GM18507 (cell line): ENCODE measurements around the gene CWC15.
A peak's percentile ranks its signal among the peaks of the same experiment; 100 is the strongest.
"Not testable (repeated sequence)": the region's sequence is repeated elsewhere in the genome, so short reads cannot be mapped to it uniquely, and the experiment has no call there.

ENCODE experiments used
- DNase-seq: peaks from one replicate; pipeline ENCODE4 v3.0.0; 2011; ENCODE audit warnings: low read depth; ENCODE audit not compliant: insufficient read length; ENCODE audit errors: extremely low spot score
- FAIRE-seq: peaks from 2 replicates; lab custom pipeline; 2011; peaks lifted over from hg19 to GRCh38; lab: Jason Lieb, UNC

CWC15 gene

GRCh38 chr11:94973099-94973968 lies at the start of gene CWC15, which contains the start of gene KDM4D:
Gene CWC15, minus strand, starts transcription at chr11:94973556. Its CDS starts 1,371 bp downstream, at chr11:94972185.
Gene KDM4D, plus strand, starts transcription at chr11:94973709. Its CDS starts 23,664 bp downstream, at chr11:94997373.
- peak; percentile 97 for FAIRE-seq

GRCh38 chr11:95021468-95021867 lies 48.1 kb upstream of the CWC15 start:
- FAIRE-seq, DNase-seq: not testable (repeated sequence)

More at GRCh38 chr11:94973099-94973968, at the start of gene CWC15, which contains the start of gene KDM4D:
- DNase-seq = peak; percentile 89

DNA sequence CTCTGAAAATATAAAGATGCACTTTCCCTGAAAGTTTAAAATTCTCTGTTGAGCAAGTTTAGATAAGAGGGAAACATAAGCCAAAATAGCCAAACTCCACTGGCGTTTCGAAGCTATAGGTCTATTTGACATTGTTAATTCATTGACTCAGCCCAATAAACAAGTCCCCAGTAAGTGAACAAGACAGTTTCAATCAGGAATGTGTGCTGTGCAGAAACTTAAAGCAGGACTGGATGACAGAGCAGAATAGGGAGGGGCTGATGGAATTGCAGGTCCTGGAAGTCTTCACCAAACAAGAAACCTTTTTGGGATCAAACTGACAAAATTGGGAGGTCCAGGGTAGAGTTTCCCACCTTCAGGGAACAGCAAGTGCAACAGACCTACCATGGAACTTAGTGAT lies 42.8 kb upstream of the CWC15 start:
- DNase-seq (no peak), FAIRE-seq (no peak)

DNA sequence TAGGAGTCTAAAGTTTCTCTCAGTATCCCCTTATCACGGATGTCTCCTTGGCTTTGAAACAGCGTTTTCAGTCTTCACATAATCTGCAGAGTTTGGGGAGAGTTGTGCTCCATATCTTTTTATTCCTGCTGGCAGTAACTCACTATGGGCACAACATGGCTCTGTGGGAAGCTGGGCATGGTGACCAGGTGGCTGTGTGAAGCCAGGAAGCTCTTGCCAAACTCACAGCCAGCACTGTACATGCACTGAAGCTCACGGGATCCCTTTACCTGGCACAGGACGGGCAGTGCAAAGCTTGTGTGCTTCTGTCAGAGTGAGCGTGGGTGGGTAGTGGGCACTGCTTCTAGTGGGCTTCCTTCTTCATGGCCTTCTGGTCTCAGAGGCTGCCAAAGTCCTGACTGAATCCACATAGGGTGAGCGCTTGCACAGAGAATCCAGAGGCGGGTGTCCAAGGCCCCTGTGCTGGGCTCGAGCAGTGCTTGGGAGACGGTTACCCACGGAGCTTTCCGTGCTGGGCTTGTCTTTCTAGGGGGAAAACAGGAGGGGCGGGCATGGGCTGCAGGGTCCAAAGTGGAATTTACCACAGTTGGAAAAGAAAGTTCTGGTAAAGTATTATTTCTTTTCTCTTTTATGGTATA lies 40.9 kb upstream of the CWC15 start:
- DNase-seq (no peak), FAIRE-seq (no peak)

DNA sequence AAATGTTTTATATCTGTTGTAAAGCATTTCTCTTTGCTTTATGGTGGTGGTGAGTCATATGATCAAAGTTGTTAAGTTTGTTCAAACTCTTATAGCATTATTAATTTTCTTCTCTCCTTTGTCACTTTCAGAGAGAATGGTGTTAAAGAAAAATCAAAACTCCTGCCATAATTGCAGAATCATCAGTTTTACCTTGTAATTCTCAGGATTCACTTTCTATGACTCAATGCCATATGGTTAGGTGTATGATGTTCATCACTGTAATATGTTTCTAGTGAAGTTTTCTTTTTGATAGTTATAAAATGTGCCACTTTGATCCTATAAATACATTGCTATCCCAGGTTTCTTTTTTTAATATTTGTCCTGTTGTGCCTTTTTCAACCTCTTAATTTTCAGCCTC lies 38.0 kb upstream of the CWC15 start:
- DNase-seq (no peak), FAIRE-seq (no peak)

DNA sequence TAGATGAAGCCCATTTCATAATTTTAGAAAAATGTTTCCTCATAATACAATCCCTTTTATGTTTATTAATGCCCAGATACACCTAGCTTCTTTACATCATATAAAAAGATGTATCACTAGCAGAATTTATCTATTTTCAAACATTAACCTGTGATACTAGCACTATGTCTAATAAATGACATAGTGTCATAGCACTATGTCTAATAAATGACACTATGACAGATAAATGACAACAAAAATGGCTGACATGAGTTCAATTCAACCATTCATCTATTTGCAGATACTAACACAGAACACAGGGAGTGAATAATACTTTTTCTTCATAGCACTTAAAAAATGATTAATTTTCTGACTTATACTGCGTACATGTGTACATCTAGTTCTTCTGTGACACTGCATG lies 32.3 kb upstream of the CWC15 start:
- FAIRE-seq = no peak

GRCh38 chr11:95003716-95004115 lies 30.4 kb upstream of the CWC15 start:
- no peak for DNase-seq
- no peak for FAIRE-seq

More for the DNA sequence above, 32.3 kb upstream of the CWC15 start:
- no peak for DNase-seq

DNA sequence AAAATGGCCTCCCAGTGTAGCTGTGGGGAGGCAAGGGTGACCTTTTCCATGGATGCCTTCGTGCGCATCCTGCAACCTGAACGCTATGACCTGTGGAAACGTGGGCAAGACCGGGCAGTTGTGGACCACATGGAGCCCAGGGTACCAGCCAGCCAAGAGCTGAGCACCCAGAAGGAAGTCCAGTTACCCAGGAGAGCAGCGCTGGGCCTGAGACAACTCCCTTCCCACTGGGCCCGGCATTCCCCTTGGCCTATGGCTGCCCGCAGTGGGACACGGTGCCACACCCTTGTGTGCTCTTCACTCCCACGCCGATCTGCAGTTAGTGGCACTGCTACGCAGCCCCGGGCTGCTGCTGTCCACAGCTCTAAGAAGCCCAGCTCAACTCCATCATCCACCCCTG lies 24.9 kb upstream of the CWC15 start:
- no peak for DNase-seq
- FAIRE-seq = no peak

DNA sequence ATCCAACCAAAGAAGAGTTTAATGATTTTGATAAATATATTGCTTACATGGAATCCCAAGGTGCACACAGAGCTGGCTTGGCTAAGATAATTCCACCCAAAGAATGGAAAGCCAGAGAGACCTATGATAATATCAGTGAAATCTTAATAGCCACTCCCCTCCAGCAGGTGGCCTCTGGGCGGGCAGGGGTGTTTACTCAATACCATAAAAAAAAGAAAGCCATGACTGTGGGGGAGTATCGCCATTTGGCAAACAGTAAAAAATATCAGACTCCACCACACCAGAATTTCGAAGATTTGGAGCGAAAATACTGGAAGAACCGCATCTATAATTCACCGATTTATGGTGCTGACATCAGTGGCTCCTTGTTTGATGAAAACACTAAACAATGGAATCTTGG lies 24.1 kb upstream of the CWC15 start:
- FAIRE-seq = no peak

GRCh38 chr11:94993400-94993943 lies 20.1 kb upstream of the CWC15 start:
- FAIRE-seq = no peak
- DNase-seq = no peak

More for the DNA sequence above, 24.1 kb upstream of the CWC15 start:
- no peak for DNase-seq

GRCh38 chr11:94988748-94989147 lies 15.4 kb upstream of the CWC15 start:
- no peak for FAIRE-seq
- DNase-seq = no peak

DNA sequence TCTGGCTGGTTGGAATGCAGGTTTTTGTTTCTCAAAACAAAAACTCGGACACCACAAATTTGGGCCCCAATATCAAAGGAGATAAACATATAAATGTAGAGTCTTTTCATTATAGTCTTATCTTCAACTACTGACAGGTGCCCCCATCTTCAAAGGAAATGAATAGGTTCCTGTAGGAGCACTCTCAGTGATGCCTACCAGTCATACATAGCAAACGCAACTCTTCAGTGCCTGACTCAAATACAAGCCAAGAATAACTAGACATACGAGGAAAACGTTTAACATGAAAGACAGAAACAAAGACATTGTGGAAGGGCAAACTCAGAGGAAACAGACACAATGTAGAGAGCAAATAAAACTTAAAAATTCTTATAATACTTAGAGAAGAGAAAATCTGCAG lies 14.0 kb upstream of the CWC15 start:
- DNase-seq (no peak), FAIRE-seq (no peak)

- DNase-seq (no peak), FAIRE-seq (no peak)
Measured at GRCh38 chr11:94975599-94975998, 2.2 kb upstream of the CWC15 start.

DNA sequence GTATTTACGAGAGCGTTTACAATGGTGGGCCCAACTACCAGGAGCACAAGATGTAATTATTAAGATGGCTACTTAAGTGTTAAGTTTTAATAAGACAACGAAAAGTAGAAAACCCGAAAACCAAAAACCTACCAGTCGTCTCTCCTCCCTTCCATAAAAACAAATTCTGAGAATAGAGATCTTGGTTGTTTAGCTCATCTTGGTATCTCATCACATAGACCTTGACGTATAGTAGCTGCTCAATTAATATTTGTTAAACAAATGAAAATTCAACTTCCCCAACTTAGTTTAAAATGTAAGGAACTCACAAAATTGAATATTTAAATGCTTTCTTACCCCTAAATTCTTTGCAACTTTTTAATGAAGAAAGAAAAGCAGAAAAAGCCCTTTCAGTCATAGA lies 822 bp upstream of the CWC15 start:
- FAIRE-seq = no peak

DNA sequence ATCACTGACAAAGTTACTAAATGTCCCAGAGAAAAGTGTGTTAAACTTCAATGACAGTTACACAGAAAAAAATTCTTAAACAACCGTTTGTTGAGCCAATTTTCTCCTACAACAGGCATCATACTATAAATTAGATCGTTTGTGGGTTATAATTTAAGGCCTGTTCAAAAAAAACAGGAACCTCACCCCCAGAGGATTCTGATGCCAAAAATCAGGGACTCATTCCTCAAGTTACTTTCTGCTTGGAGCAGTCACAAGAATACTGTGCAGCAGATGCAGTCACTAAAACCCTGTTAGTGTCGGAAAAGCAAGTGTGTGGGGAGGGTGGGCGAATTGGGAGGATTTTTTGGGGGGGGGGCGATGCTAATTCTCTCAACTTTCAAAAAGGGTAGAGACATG lies 657 bp downstream of the CWC15 start:
- DNase-seq (no peak), FAIRE-seq (no peak)

More for the DNA sequence above, 822 bp upstream of the CWC15 start:
- DNase-seq = no peak

- no peak for DNase-seq
- no peak for FAIRE-seq
Measured at GRCh38 chr11:94968334-94968958, 4.9 kb downstream of the CWC15 start.

DNA sequence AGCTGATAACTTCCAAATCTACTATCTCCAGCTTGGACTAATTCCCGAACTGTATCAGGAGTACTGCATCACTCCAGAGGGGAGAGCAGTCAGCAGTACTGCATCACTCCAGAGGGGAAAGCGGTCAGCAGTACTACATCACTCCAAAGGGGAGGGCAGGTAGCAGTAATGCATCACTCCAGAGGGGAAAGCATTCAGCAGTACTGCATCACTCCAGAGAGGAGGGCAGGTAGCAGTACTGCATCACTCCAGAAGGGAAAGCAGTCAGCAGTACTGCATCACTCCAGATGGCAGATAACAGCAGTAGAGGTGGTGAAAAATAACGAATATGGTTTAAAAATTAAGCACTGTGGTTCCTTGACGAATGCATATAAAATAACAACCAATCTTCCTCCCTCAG lies 8.4 kb downstream of the CWC15 start:
- FAIRE-seq = no peak
- no peak for DNase-seq

DNA sequence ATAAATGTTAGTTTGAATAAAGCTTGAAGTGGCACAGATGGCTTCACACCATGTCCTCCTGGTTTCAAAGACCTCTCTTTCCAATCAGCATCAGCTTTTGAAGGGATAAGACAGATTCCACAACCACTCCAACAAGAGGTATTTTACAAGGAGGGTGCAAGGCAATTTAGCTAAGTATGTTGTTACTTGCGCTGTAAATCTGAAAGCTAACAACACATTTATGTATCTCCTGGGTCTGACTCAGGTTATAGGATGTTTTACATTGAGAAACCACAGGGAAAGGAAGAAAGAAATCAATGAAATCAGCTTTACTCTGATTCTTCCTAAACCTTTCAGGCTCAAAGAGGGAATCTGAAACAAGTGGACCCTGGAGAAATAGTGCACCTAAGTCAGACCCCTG lies 12.1 kb downstream of the CWC15 start:
- FAIRE-seq (no peak), DNase-seq (no peak)

DNA sequence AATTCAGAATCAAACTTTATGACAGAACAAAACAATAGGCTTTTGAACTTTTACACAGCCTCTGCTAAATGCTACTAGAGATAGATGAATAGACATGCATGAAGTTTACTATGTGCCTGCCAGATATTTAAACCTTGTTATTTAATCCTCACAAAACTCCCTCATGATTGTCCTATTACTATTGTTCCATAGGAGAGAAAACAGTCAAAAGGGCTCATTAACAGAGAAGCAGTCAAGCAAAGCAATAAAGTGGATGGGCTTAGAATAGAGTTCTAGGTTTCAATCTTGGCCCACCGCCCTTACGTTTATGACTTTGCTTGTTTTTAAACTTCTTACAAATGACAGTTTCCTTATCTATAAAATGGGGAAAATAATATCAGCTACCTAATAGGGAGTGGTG lies 12.9 kb downstream of the CWC15 start:
- no peak for FAIRE-seq

DNA sequence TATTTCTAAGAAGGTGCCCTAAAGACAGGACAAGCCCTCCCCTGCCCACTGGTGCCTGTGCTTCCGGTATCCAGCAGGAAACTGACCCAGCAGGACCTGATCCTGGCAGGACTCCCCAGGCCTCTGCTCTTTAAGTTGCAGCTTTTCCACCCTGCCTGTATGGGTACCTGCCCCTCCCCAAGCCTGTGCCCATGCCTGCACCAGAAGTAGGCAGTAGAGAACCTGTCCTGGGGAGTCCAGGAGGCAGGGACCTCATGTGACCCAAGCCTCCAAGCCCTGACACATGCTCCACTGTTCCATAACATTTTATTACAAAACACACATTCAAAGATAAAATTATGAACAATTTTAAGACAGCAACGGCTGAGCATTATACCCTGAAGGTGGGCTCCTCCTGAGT lies 14.2 kb downstream of the CWC15 start:
- FAIRE-seq = no peak
- no peak for DNase-seq

More for the DNA sequence above, 12.9 kb downstream of the CWC15 start:
- DNase-seq = no peak
